PC-9 (cell line): Measurements from ENCODE around the gene THSD7B. TPM values are rescaled to one million over a fixed set of nuclear protein-coding genes. Genes with fewer than 3 reads are reported as not detected.

Experiments
- BruUV-seq: library from RNA; stranded (reverse); fragments of 400-500 nt; replicated peaks from 2 replicates; lab custom pipeline; 2021; lab: Mats Ljungman, UMichigan
- CTCF ChIA-PET: fragments of 300-600 bp; sonication (Branson Sonifier 250); formaldehyde crosslinking; loops from one replicate; lab custom pipeline; 2022; ENCODE audit warnings: antibody characterized with exemption; lab: Charles Lee
- POLR2A ChIA-PET: fragments of 300-600 bp; sonication (Branson Sonifier 250); formaldehyde crosslinking; loops from one replicate; lab custom pipeline; 2022; ENCODE audit warnings: antibody characterized with exemption; ENCODE audit not compliant: unreplicated experiment; lab: Charles Lee
- DNase-seq, 2 experiments: peaks; one replicate each; pipeline versions ENCODE4 v3.0.0 to v3.0.0-alpha.2; 2015 to 2022; ENCODE audit warnings: mixed read lengths in 1 of 2
- H2AFZ ChIP-seq: fragments of 200-600 bp; sonication (generic); 2 replicates; pipeline ENCODE4 v1.8.1; 2017; ENCODE audit warnings: antibody characterized with exemption
- H3F3A ChIP-seq: fragments of 200-600 bp; sonication (generic); 2 replicates; pipeline ENCODE4 v1.8.1; 2017; ENCODE audit warnings: antibody characterized with exemption, mild to moderate bottlenecking, low read depth; ENCODE audit not compliant: insufficient read depth
- H3K27ac ChIP-seq: fragments of 200-600 bp; sonication (generic); 2 replicates; pipeline ENCODE4 v1.6.1; 2016; ENCODE audit warnings: mixed run types
- H3K27me3 ChIP-seq: fragments of 200-600 bp; sonication (generic); 2 replicates; pipeline ENCODE4 v1.6.1; 2016; ENCODE audit warnings: low read depth, mixed run types; ENCODE audit not compliant: insufficient read depth
- H3K36me3 ChIP-seq: fragments of 200-600 bp; sonication (generic); 2 replicates; pipeline ENCODE4 v1.6.1; 2016; ENCODE audit warnings: low read depth, mixed run types
- H3K4me1 ChIP-seq: fragments of 200-600 bp; sonication (generic); replicated peaks from 2 replicates; pipeline ENCODE4 v1.6.1; 2016; ENCODE audit warnings: mixed run types; ENCODE audit not compliant: insufficient read depth
- H3K4me2 ChIP-seq: fragments of 200-600 bp; sonication (generic); 2 replicates; pipeline ENCODE4 v1.6.1; 2017; ENCODE audit warnings: mixed run types
- H3K4me3 ChIP-seq: fragments of 200-600 bp; sonication (generic); 2 replicates; pipeline ENCODE4 v1.6.1; 2016; ENCODE audit warnings: mixed run types
- H3K79me2 ChIP-seq: fragments of 200-600 bp; sonication (generic); 2 replicates; pipeline ENCODE4 v1.6.1; 2017; ENCODE audit warnings: low read depth, mixed run types
- H3K9me2 ChIP-seq: fragments of 200-600 bp; sonication (generic); 2 replicates; pipeline ENCODE4 v1.8.1; 2017; ENCODE audit warnings: mild to moderate bottlenecking; ENCODE audit not compliant: insufficient read depth
- H3K9me3 ChIP-seq: fragments of 200-600 bp; sonication (generic); 2 replicates; pipeline ENCODE4 v1.8.1; 2016; ENCODE audit warnings: low read depth; ENCODE audit not compliant: insufficient read depth
- H4K20me1 ChIP-seq: fragments of 200-600 bp; sonication (generic); 2 replicates; pipeline ENCODE4 v1.8.1; 2017; ENCODE audit not compliant: insufficient read depth
- EZH2 ChIP-seq: fragments of 200-600 bp; sonication (generic); IDR thresholded peaks from 2 replicates; pipeline ENCODE4 v1.8.0; 2017; ENCODE audit warnings: antibody characterized with exemption, low read depth
- intact Hi-C: fragments of 100-400 bp; cut with micrococcal nuclease; formaldehyde crosslinking; loops from one replicate; pipeline ENCODE4 v1.10.0; 2022; ENCODE audit not compliant: unreplicated experiment
- total RNA-seq: library from RNA; stranded (reverse); gene quantifications from 2 replicates; pipeline ENCODE4 v1.2.3, GENCODE V29; 2021
- TF ChIP-seq, protein P1 (sequence below): fragments of 200-600 bp; sonication (generic); conservative IDR thresholded peaks from 2 replicates; pipeline ENCODE4 v1.6.1; 2017; ENCODE audit warnings: mixed run types, antibody characterized with exemption, mild to moderate bottlenecking, moderate library complexity

Gene THSD7B
- total RNA-seq, 1 experiment from 2014 or later = not detected

- Histone ChIP-seq H3K4me1 (no peaks in the 10 kb centered on the region), H3K27ac (no peak overlapping the region), H3K9me2 (no peaks in the 10 kb centered on the region), H3K36me3 (no peaks in the 10 kb centered on the region), H4K20me1 (no peaks in the 10 kb centered on the region), H2AFZ (no peak overlapping the region), H3F3A (no peaks in the 10 kb centered on the region), H3K4me2 (no peak overlapping the region), H3K9me3 (no peaks in the 10 kb centered on the region), H3K4me3 (no peak overlapping the region), H3K79me2 (no peaks in the 10 kb centered on the region), H3K27me3 (no peaks in the 10 kb centered on the region)
- DNase-seq = no peak
- ChIA-PET CTCF (no interaction called here), POLR2A (no interaction called here)
- no TSS peak for BruUV-seq
- intact Hi-C loops = no loop called here
- TF ChIP-seq, protein P1, sequence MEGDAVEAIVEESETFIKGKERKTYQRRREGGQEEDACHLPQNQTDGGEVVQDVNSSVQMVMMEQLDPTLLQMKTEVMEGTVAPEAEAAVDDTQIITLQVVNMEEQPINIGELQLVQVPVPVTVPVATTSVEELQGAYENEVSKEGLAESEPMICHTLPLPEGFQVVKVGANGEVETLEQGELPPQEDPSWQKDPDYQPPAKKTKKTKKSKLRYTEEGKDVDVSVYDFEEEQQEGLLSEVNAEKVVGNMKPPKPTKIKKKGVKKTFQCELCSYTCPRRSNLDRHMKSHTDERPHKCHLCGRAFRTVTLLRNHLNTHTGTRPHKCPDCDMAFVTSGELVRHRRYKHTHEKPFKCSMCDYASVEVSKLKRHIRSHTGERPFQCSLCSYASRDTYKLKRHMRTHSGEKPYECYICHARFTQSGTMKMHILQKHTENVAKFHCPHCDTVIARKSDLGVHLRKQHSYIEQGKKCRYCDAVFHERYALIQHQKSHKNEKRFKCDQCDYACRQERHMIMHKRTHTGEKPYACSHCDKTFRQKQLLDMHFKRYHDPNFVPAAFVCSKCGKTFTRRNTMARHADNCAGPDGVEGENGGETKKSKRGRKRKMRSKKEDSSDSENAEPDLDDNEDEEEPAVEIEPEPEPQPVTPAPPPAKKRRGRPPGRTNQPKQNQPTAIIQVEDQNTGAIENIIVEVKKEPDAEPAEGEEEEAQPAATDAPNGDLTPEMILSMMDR = no peak
- no peak for TF ChIP-seq EZH2
Measured at GRCh38 chr2:137383391-137383790, 618.0 kb downstream of the THSD7B start.

GRCh38 chr2:137387044-137387443, 621.7 kb downstream of the THSD7B start:
- H2AFZ ChIP-seq = no peak overlapping the region
- no peaks in the 10 kb centered on the region for H3K36me3 ChIP-seq
- intact Hi-C loops = no loop called here
- no peak overlapping the region for H3K4me3 ChIP-seq
- no peaks in the 10 kb centered on the region for H3F3A ChIP-seq
- no peak for TF ChIP-seq EZH2
- TF ChIP-seq, protein P1 = no peak
- no peaks in the 10 kb centered on the region for H3K4me1 ChIP-seq
- ChIA-PET CTCF (no interaction called here), POLR2A (no interaction called here)
- H3K9me2 ChIP-seq = no peaks in the 10 kb centered on the region
- DNase-seq = no peak
- no peak overlapping the region for H3K27ac ChIP-seq
- no peak overlapping the region for H3K4me2 ChIP-seq
- BruUV-seq = no TSS peak
- H3K9me3 ChIP-seq = no peaks in the 10 kb centered on the region
- no peaks in the 10 kb centered on the region; the same call in 1 of the 2 replicates for H4K20me1 ChIP-seq
- H3K79me2 ChIP-seq = no peaks in the 10 kb centered on the region
- no peaks in the 10 kb centered on the region for H3K27me3 ChIP-seq

GRCh38 chr2:137405496-137405895, 640.2 kb downstream of the THSD7B start:
- Histone ChIP-seq H4K20me1 (no peaks in the 10 kb centered on the region), H3K4me3 (no peak overlapping the region), H3K9me3 (no peaks in the 10 kb centered on the region), H3K27me3 (no peaks in the 10 kb centered on the region), H3K4me2 (no peak overlapping the region), H3K4me1 (no peaks in the 10 kb centered on the region), H2AFZ (no peak overlapping the region), H3F3A (no peaks in the 10 kb centered on the region), H3K27ac (no peak overlapping the region), H3K9me2 (no peaks in the 10 kb centered on the region), H3K79me2 (no peaks in the 10 kb centered on the region), H3K36me3 (no peaks in the 10 kb centered on the region)
- BruUV-seq = no TSS peak
- ChIA-PET POLR2A (no interaction called here), CTCF (no interaction called here)
- DNase-seq = no peak
- TF ChIP-seq, protein P1 = no peak
- no peak for TF ChIP-seq EZH2
- intact Hi-C loops = no loop called here
